Measurements from ENCODE around the gene CRX. TPM values are rescaled to one million over a fixed set of nuclear protein-coding genes. Genes with fewer than 3 reads are reported as not detected.
"Not testable (repeated sequence)": the region's sequence is repeated elsewhere in the genome, so short reads cannot be mapped to it uniquely, and the experiment has no call there.

The CRX gene
- total RNA-seq, 5 donors from 2014 or later (not counting 1 experiment from before 2014, with no cell fraction given): not detected

DNA sequence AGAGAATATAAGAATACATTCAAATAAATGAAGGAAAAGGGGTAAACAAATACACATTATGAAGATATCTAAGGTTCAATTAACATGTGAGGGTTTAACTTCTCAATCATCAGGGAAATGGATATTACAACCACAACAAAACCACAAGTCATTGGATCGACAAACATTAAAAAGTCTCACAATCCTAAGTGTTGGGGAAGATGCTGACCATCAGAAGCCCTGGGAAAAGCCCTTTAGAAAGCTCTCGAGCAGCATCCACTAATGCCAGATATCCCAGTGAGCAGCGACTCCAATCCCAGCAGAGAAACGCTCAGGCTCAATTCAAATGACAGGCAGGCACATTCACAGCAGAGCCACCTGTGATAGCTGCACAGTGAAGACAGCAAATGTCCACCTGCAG lies 20.5 kb upstream of the CRX start:
- ATAC-seq (replicated peaks in 1 of 4) (no peak), DNase-seq (no peak)
- CTCF ChIA-PET: no interaction called here
- POLR2A ChIA-PET: no interaction called here
- 100% methylated on average over 3 of the region's 4 CpGs for WGBS (ENCODE audit: insufficient coverage)
- Mint-ChIP-seq H3K36me3 (peaks cover 4% of the 10 kb centered on the region), H3K4me1 (no peaks in the 10 kb centered on the region), H3K27me3 (peaks cover 2 to 11% of the 10 kb centered on the region in 2 donors), H3K27ac (no peak overlapping the region), H3K4me3 (no peak overlapping the region), H3K9me3 (peaks cover 0 to 5% (median 5%) of the 10 kb centered on the region in 3 donors)
- Histone ChIP-seq H3K27ac (ENCODE audit: low read length) (no peak overlapping the region), H3K9me3 (no peaks in the 10 kb centered on the region), H3K4me1 (ENCODE audit: control insufficient read depth in 1 of 2, extremely low read depth in 1 of 2, insufficient read depth in 2 of 2, low read length in 2 of 2) (no peaks in the 10 kb centered on the region), H3K27me3 (replicated peaks in 1 of 2; ENCODE audit: control insufficient read depth in 2 of 2, extremely low read depth in 1 of 2, insufficient read depth in 2 of 2, low read length in 1 of 2) (peaks cover 0 to 10% of the 10 kb centered on the region in 2 experiments), H3K4me3 (ENCODE audit: control insufficient read depth in 1 of 2, extremely low read depth in 1 of 2, low read length in 1 of 2) (no peak overlapping the region), H3K36me3 (ENCODE audit: control insufficient read depth in 2 of 2, extremely low read depth in 1 of 2, insufficient read depth in 1 of 2, low read length in 1 of 2) (no peaks in the 10 kb centered on the region)

DNA sequence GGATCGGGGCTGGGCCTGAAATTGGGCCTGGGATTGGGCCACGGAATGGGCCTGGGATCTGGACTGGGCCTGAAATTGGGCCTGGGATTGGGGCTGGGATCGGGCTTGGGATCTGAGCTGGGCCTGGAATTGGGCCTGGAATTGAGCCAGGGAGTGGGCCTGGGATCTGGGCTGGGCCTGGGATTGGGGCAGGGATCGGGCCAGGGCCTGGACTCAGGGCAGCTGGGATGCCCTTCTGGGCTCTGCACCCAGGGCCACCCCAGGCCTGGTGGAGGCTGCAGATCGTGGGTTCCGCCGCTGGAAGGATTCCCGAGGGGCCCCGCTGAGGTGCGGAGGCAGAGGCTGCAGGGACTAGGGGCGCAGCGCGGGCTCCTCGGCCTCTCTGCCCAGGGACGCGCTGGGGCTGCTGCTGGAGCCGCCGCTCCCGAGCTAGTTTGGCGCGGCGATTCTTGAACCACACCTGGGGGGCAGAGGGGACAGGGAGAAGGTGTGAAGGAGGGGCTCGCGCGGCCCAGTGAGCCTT lies 19.2 kb upstream of the CRX start:
- ATAC-seq (replicated peaks in 1 of 4): no peak
- DNase-seq: no peak
- no peaks in the 10 kb centered on the region for H3K36me3 ChIP-seq (ENCODE audit: control insufficient read depth in 2 of 2, extremely low read depth in 1 of 2, insufficient read depth in 1 of 2, low read length in 1 of 2)
- Mint-ChIP-seq H3K9me3 (peaks cover 0 to 5% (median 5%) of the 10 kb centered on the region in 3 donors), H3K36me3 (peaks cover 4% of the 10 kb centered on the region), H3K4me3 (no peak overlapping the region), H3K4me1 (no peaks in the 10 kb centered on the region), H3K27ac (no peak overlapping the region), H3K27me3 (peaks cover 2 to 11% of the 10 kb centered on the region in 2 donors)
- ChIA-PET CTCF (no interaction called here), POLR2A (no interaction called here)
- no peak overlapping the region for H3K4me3 ChIP-seq (ENCODE audit: control insufficient read depth in 1 of 2, extremely low read depth in 1 of 2, low read length in 1 of 2)
- no peaks in the 10 kb centered on the region for H3K9me3 ChIP-seq
- no peak overlapping the region for H3K27ac ChIP-seq (ENCODE audit: low read length)
- peaks cover 0 to 10% of the 10 kb centered on the region in 2 experiments for H3K27me3 ChIP-seq (replicated peaks in 1 of 2; ENCODE audit: control insufficient read depth in 2 of 2, extremely low read depth in 1 of 2, insufficient read depth in 2 of 2, low read length in 1 of 2)
- 95% methylated on average over 9 of the region's 25 CpGs for WGBS (ENCODE audit: insufficient coverage)
- no peaks in the 10 kb centered on the region for H3K4me1 ChIP-seq (ENCODE audit: control insufficient read depth in 1 of 2, extremely low read depth in 1 of 2, insufficient read depth in 2 of 2, low read length in 2 of 2)

DNA sequence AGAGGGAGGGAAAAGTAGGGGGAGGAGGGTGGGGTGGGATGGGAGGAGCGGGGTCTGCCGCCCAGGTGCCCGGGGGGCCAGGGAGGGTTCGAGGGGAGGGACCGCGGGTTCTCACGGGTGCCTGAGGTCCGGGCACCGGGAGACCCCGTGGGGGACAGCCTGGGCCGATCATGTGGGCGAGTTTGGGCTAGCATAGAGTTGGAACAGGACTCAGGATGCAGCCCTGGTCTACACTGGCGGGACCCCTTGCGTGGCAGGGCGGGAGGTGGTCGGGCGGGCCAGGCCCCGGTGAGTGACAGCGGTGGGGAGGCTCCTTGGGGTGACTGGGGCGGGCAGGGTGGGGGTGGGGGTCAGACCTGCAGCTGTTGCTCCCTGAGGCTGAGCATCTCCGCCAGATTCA lies 18.6 kb upstream of the CRX start:
- H3K4me3 ChIP-seq (ENCODE audit: control insufficient read depth in 1 of 2, extremely low read depth in 1 of 2, low read length in 1 of 2); H3K9me3 ChIP-seq; H3K4me1 Mint-ChIP-seq; H3K27me3 Mint-ChIP-seq; H3K4me3 Mint-ChIP-seq; H3K27ac ChIP-seq (ENCODE audit: low read length); POLR2A ChIA-PET; H3K9me3 Mint-ChIP-seq; H3K36me3 ChIP-seq (ENCODE audit: control insufficient read depth in 2 of 2, extremely low read depth in 1 of 2, insufficient read depth in 1 of 2, low read length in 1 of 2); DNase-seq; ATAC-seq (replicated peaks in 1 of 4); H3K27ac Mint-ChIP-seq; CTCF ChIA-PET; H3K27me3 ChIP-seq (replicated peaks in 1 of 2; ENCODE audit: control insufficient read depth in 2 of 2, extremely low read depth in 1 of 2, insufficient read depth in 2 of 2, low read length in 1 of 2); H3K4me1 ChIP-seq (ENCODE audit: control insufficient read depth in 1 of 2, extremely low read depth in 1 of 2, insufficient read depth in 2 of 2, low read length in 2 of 2); H3K36me3 Mint-ChIP-seq: not testable (repeated sequence)
- WGBS (ENCODE audit: insufficient coverage): 80% methylated on average over 12 of the region's 21 CpGs

DNA sequence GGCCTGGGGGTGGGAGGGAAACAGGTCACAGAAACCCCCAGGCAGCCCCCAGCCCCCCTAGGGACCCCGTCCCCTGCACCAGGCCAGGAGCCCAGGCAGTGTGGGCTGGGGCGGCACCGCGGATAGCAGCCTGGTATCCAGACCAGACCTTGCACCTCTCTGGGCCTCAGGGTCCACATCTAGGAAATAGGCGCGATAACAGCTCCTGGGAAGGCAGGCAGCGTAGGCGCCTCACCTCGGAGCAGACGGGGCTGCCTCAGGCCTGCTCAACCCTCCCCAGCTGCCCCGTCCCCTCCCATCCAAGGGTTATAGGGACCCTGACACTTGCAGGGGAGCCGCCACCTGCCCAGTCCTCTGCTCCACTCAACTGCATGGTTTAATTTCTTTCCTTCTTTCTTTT lies 18.1 kb upstream of the CRX start:
- ATAC-seq (replicated peaks in 1 of 4); H3K36me3 Mint-ChIP-seq; H3K9me3 ChIP-seq; CTCF ChIA-PET; H3K4me1 ChIP-seq (ENCODE audit: control insufficient read depth in 1 of 2, extremely low read depth in 1 of 2, insufficient read depth in 2 of 2, low read length in 2 of 2); H3K27ac Mint-ChIP-seq; H3K4me1 Mint-ChIP-seq; H3K4me3 ChIP-seq (ENCODE audit: control insufficient read depth in 1 of 2, extremely low read depth in 1 of 2, low read length in 1 of 2); H3K9me3 Mint-ChIP-seq; H3K27me3 Mint-ChIP-seq; DNase-seq; H3K27me3 ChIP-seq (replicated peaks in 1 of 2; ENCODE audit: control insufficient read depth in 2 of 2, extremely low read depth in 1 of 2, insufficient read depth in 2 of 2, low read length in 1 of 2); H3K36me3 ChIP-seq (ENCODE audit: control insufficient read depth in 2 of 2, extremely low read depth in 1 of 2, insufficient read depth in 1 of 2, low read length in 1 of 2); POLR2A ChIA-PET; H3K27ac ChIP-seq (ENCODE audit: low read length); H3K4me3 Mint-ChIP-seq: not testable (repeated sequence)
- no CpG with 5 or more reads among the region's 12 CpGs for WGBS (ENCODE audit: insufficient coverage)

DNA sequence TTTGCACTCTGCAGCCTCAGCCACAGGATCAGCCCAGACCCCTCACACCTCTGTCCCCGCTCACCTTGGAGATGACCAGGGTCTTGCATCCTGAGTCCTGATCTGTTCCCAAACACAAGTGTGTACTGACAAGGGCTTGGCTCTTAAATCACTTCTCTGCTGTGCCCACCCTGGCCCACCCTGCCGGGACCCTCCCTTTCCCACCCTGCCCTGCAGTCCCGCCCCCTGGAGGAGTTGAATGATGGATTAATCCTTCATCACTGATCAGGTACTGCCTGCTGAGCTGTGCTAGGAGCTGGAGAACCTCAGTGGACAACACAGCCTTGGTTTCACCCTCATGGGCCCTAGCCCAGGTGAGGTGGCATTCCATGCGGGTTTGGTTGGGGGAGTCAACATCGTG lies 17.3 kb upstream of the CRX start, which contains the start of gene TPRX1:
Gene TPRX1 (minus strand): TSS at position 101 of the 400 bp plus-strand sequence. CDS start 12 bp downstream, at position 89.
- H3K4me1 ChIP-seq (ENCODE audit: control insufficient read depth in 1 of 2, extremely low read depth in 1 of 2, insufficient read depth in 2 of 2, low read length in 2 of 2); DNase-seq; H3K27ac ChIP-seq (ENCODE audit: low read length); H3K27ac Mint-ChIP-seq; POLR2A ChIA-PET; H3K36me3 Mint-ChIP-seq; CTCF ChIA-PET; H3K4me1 Mint-ChIP-seq; H3K36me3 ChIP-seq (ENCODE audit: control insufficient read depth in 2 of 2, extremely low read depth in 1 of 2, insufficient read depth in 1 of 2, low read length in 1 of 2); H3K27me3 ChIP-seq (replicated peaks in 1 of 2; ENCODE audit: control insufficient read depth in 2 of 2, extremely low read depth in 1 of 2, insufficient read depth in 2 of 2, low read length in 1 of 2); H3K4me3 Mint-ChIP-seq; H3K9me3 Mint-ChIP-seq; H3K9me3 ChIP-seq; ATAC-seq (replicated peaks in 1 of 4); H3K27me3 Mint-ChIP-seq; H3K4me3 ChIP-seq (ENCODE audit: control insufficient read depth in 1 of 2, extremely low read depth in 1 of 2, low read length in 1 of 2): not testable (repeated sequence)
- 100% methylated on average over 1 of the region's 5 CpGs for WGBS (ENCODE audit: insufficient coverage)

DNA sequence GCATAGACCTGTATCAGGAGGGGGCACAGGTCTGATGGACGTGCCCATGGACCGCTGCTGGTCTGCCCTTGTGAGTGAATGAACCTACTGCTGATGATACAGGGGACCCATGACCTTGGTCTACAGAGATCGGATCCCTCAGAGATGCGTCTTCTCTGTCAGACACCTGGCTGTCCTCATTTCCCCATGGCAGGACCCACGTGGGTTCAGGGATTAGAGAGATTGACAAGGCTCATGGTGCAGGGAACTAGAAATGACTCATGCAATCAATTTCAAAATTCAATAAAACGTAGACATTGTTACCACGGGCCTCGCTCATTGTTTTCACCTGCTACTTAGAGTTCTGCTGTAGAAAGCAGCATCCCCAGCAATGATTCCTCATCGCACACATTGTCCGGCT lies 16.4 kb upstream of the CRX start:
- Mint-ChIP-seq H3K27me3 (no peaks in the 10 kb centered on the region), H3K9me3 (peaks cover 0 to 5% (median 5%) of the 10 kb centered on the region in 3 donors), H3K27ac (no peak overlapping the region), H3K36me3 (peaks cover 4% of the 10 kb centered on the region), H3K4me1 (no peaks in the 10 kb centered on the region), H3K4me3 (no peak overlapping the region)
- Histone ChIP-seq H3K9me3 (no peaks in the 10 kb centered on the region), H3K27me3 (replicated peaks in 1 of 2; ENCODE audit: control insufficient read depth in 2 of 2, extremely low read depth in 1 of 2, insufficient read depth in 2 of 2, low read length in 1 of 2) (no peaks in the 10 kb centered on the region), H3K4me3 (ENCODE audit: control insufficient read depth in 1 of 2, extremely low read depth in 1 of 2, low read length in 1 of 2) (no peak overlapping the region), H3K27ac (ENCODE audit: low read length) (no peak overlapping the region), H3K36me3 (ENCODE audit: control insufficient read depth in 2 of 2, extremely low read depth in 1 of 2, insufficient read depth in 1 of 2, low read length in 1 of 2) (no peaks in the 10 kb centered on the region), H3K4me1 (ENCODE audit: control insufficient read depth in 1 of 2, extremely low read depth in 1 of 2, insufficient read depth in 2 of 2, low read length in 2 of 2) (no peaks in the 10 kb centered on the region)
- ATAC-seq (replicated peaks in 1 of 4) (no peak), DNase-seq (no peak)
- 80% methylated on average over 6 of the region's 10 CpGs for WGBS (ENCODE audit: insufficient coverage)
- ChIA-PET CTCF (no interaction called here), POLR2A (no interaction called here)

DNA sequence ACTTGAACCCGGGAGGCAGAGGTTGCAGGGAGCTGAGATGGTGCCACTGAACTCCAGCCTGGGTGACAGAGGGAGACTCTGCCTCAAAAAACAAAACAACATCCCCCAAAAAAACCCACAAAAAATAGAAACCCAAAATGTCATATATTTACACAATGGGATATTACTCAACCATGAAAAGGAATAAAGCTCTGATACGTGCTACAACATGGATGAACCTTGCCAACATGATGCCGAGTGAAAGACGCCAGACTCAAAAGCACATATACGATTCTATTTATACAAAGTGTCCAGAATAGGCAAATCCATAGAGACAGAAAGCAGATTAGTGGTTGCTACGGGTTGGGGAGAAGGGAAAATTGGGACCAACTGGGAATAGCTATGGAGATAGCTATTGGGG lies 15.3 kb upstream of the CRX start:
- Histone ChIP-seq H3K4me1 (ENCODE audit: control insufficient read depth in 1 of 2, extremely low read depth in 1 of 2, insufficient read depth in 2 of 2, low read length in 2 of 2) (no peaks in the 10 kb centered on the region), H3K4me3 (ENCODE audit: control insufficient read depth in 1 of 2, extremely low read depth in 1 of 2, low read length in 1 of 2) (no peak overlapping the region), H3K27me3 (replicated peaks in 1 of 2; ENCODE audit: control insufficient read depth in 2 of 2, extremely low read depth in 1 of 2, insufficient read depth in 2 of 2, low read length in 1 of 2) (no peaks in the 10 kb centered on the region), H3K36me3 (ENCODE audit: control insufficient read depth in 2 of 2, extremely low read depth in 1 of 2, insufficient read depth in 1 of 2, low read length in 1 of 2) (no peaks in the 10 kb centered on the region), H3K27ac (ENCODE audit: low read length) (no peak overlapping the region), H3K9me3 (no peaks in the 10 kb centered on the region)
- CTCF ChIA-PET: no interaction called here
- peaks cover 0 to 2% of the 10 kb centered on the region in 2 donors for H3K27me3 Mint-ChIP-seq
- WGBS (ENCODE audit: insufficient coverage): 81% methylated on average over 3 of the region's 6 CpGs
- no peaks in the 10 kb centered on the region for H3K9me3 Mint-ChIP-seq
- no peaks in the 10 kb centered on the region for H3K4me1 Mint-ChIP-seq
- POLR2A ChIA-PET: no interaction called here
- ATAC-seq (replicated peaks in 1 of 4) (no peak), DNase-seq (no peak)
- no peak overlapping the region for H3K27ac Mint-ChIP-seq
- no peaks in the 10 kb centered on the region for H3K36me3 Mint-ChIP-seq
- no peak overlapping the region for H3K4me3 Mint-ChIP-seq
